Esophagus muscularis mucosa (tissue), 3 donors: ENCODE data around the gene FTL.

Experiments used
- CTCF ChIP-seq, 3 experiments: fragments of 200-600 bp in 2 of 3; fragments of 450-650 bp in 1 of 3; sonication (generic) in 2 of 3; IDR thresholded peaks; one replicate each; pipeline ENCODE4 v1.5.1; 2017 to 2019; ENCODE audit warnings: antibody characterized with exemption in 3 of 3, mild to moderate bottlenecking in 2 of 3, moderate library complexity in 1 of 3
- POLR2A ChIP-seq: fragments of 450-650 bp; IDR thresholded peaks from one replicate; pipeline ENCODE4 v1.6.1; 2017; ENCODE audit warnings: antibody characterized with exemption, moderate library complexity, mild to moderate bottlenecking, low read depth

DNA sequence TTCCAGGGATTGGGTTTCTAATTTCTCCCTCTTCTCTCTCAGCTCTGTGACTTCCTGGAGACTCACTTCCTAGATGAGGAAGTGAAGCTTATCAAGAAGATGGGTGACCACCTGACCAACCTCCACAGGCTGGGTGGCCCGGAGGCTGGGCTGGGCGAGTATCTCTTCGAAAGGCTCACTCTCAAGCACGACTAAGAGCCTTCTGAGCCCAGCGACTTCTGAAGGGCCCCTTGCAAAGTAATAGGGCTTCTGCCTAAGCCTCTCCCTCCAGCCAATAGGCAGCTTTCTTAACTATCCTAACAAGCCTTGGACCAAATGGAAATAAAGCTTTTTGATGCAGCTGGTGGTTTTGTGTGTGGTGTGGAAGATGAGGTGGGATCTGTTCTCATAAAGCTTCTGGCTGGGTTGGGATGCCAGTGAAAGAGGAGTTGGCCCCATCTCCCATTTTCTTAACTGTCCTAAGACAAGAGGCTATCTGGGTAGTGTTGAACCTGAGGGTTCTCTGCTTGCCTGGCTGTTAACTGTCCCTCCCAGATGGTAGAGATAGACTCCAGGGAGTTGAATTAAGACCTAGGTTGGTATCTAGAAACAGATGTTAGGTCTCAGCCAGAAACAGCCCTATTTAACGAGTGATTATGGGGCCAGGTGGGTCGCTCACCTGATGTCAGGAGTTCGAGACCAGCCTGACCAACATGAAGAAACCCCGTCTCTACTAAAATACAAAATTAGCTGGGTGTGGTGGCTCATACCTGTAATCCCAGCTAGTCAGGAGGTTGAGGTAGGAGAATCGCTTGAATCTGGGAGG, 1.6 kb downstream of the FTL start:
- TF ChIP-seq CTCF (IDR thresholded peaks at IDR 0.05) (no peak), POLR2A (no peak)
